NCI-H2081 treated with DMSO at 0.1 percent for 48 hours (cell line): Measurements from ENCODE around the gene GPATCH4.
"Not testable (repeated sequence)": the region's sequence is repeated elsewhere in the genome, so short reads cannot be mapped to it uniquely, and the experiment has no call there.

ENCODE experiments used
- DNase-seq: peaks from one replicate; lab custom pipeline; 2025; lab: John Stamatoyannopoulos, UW

Gene GPATCH4

GRCh38 chr1:156574039-156574633 lies 27.1 kb downstream of the GPATCH4 start:
- DNase-seq, result no peak

DNA sequence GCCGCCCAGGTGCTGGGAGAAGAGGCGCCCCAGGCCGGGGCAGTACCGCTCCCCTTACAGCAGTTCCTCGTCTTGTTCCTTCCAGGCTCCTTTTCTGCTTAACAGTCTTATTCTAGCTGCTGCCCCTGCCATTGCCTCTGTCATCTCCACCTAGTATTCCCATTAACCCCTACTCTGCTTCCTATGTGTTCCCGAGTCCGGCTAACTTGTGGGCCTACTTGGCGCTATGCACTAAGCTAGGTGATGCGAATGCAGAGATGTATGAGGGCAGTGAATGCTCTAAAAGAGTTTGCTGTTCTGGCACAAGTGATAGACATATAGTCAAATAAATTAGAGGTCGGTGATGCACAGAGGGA lies 28.6 kb downstream of the GPATCH4 start:
- no peak for DNase-seq

DNA sequence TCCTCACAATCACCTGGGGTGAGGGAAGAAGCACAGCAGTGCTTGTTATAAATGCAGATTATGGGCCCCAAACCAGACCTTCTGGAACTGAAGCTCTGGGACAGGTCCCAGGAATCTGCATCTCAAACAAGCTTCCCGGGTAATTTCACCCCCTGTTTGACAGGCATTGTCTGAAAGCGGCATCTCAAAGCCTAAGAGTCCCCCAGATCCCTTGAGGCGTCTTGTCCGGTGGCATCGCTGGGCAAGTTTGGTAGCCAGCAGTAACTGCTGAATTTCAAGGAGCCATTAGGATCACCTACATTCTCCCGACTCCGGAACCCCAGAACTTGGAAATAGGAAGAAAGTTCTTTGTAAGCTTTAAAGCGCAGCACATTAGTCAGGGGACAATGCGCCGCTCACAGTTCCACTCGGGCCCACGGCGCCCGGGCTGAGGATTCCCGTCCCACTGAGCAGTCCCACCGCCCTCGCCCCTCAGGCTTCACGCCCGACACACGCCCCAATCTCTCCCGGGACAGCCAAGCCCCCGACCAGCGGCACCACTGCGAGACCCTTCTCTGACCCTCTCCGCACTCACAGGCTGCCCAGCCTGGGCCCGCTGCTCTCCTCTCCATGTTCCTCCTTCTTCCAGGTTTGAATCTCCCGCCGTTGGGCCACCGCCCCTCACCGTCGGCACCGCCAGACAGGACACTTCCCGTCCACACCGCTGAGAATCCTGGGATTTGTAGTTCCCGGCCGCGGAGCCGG lies 29.2 kb downstream of the GPATCH4 start, which contains the start of gene IQGAP3:
Gene IQGAP3 (minus strand): TSS at position 647 of the 744 bp plus-strand sequence. CDS start 36 bp downstream, at position 611.
- DNase-seq, result peak; percentile 47

GRCh38 chr1:156571261-156571852 lies 29.9 kb downstream of the GPATCH4 start:
- DNase-seq, result no peak

GRCh38 chr1:156566436-156566835 lies 34.8 kb downstream of the GPATCH4 start:
- DNase-seq, result no peak

DNA sequence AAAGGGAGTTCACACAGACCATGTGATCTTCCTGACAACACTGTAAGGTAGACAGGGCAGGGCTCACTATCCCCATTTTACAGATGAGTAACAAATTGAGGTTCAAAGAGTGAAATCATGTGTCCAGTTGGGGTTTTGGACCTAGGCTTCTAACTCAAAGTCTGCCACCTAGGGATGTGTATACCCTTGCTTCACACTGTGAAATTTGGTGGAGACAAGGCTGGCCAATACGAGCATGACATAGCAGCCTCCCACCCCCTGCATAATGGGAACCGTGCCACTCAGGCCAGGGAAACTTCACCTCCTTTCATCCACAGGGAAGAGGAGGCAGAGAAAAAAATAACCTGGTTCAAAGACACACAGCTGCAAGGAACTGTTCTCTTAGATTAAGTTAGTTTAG lies 35.8 kb downstream of the GPATCH4 start:
- DNase-seq, result no peak

- DNase-seq, result no peak
Observed at GRCh38 chr1:156560585-156561163, 40.6 kb downstream of the GPATCH4 start.

DNA sequence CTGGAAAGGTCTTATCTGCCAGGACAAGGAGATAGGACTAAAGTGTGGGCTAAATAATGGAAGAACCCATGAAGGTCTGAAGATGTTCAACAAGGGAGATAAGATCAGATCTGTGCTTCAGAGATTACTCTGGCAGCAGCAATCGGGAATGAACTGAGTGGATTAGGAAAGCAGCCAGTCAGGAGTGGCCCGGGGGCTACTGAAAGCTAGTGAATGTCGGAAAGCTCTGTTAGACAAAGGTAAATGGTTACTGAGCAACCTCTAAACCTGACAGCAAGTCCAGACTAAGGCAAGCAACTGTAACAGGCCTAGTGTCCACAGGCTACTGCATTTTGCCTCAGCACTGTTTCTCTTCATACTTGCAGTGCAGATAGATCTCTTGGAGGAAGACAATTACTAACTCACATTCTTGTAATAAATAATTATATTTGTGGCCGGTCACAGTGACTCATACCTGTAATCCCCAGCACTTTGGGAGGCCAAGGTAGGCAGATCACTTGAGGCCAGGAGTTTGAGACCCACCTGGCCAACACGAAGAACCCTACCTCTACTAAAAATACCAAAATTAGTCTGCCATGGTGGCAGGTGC lies 41.4 kb downstream of the GPATCH4 start:
- DNase-seq, result no peak

GRCh38 chr1:156559086-156559796 lies 42.0 kb downstream of the GPATCH4 start:
- no peak for DNase-seq

DNA sequence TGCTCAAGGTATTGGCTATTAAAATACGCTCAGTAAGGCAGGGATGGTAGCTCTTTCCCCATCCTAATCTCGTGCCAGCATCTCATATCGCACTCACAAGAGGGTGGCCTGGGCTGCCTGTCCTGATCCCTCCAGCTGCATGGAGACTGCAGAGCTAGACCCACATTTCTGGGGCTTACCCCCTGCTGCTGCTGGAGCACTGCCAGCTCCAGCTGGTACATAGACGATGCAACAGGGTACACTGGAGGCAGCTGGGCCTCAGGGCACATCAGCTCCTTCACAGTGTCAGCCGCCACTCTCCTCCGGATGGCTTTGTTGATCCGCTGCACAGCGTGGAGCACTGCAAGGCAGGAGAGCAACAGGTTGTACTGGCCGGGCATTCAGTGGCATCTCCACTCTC lies 44.9 kb downstream of the GPATCH4 start:
- no peak for DNase-seq

DNA sequence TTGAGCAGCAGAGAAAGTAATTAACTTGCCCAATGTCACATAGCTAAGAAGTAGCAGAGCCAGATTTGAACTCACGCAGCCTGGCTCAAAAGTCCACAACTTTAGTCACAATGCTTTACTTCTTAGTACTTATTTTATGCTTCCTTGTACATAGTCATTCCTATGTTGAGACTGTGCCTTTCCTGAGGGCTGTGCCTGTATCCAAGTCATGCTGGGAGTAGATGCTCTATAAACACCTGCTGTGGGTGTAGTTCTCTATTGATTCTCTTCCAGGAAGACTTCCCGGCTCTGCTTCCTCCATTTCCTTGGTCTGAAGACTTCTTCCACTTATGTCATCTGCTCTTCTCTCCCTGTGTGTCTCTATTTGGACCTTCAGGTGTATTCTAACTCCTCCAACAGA lies 45.6 kb downstream of the GPATCH4 start:
- no peak for DNase-seq

GRCh38 chr1:156554971-156555370 lies 46.3 kb downstream of the GPATCH4 start:
- DNase-seq, result no peak

- DNase-seq, result no peak
Observed at GRCh38 chr1:156553860-156554485, 47.3 kb downstream of the GPATCH4 start.

GRCh38 chr1:156552937-156553336 lies 48.3 kb downstream of the GPATCH4 start:
- not testable (repeated sequence) for DNase-seq

DNA sequence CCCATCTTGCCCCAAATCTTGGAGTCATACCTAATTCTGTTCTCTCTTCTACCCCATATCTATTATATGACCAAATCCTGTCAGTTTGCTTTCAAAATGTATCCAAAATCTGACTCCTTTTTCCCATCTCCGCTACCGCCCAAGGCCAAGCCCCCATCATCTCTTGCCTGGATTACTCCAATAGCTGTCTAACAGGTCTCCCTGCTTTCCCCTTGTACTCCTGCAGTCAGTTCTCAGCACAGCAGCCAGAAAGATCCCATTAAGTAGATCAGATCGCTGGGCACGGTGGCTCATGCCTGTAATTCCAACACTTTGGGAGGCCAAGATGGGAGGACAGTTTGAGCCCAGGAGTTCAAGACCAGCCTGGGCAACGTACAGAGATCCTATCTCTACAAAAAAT lies 48.8 kb downstream of the GPATCH4 start:
- no peak for DNase-seq

GRCh38 chr1:156551869-156552268 lies 49.4 kb downstream of the GPATCH4 start:
- no peak for DNase-seq

DNA sequence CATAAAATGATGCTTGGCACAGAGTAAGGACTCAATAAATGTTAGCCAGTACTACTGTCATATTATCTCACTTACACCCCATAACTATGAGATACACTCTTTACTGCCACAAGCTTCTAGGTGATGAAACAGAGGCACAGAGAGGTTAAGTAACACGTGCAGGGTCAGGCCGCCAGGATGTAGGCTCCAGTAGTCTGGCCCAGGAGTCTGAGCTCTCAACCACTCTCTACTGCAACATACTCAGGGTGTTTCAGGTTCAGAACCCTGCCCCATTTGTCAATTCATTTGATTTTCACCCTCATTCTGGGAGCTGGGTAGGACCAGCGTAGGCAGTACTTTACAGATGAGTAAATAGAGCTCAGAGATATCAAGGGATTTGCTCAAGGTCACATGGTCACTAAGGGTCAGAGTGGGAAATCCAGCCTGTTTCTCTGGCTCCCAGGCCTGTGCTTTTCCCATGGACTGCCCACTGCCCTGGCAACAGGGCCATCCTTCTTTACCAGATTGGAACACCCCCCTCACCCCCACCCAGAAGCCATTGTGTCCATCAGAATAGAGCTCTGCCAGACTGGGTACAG lies 50.1 kb downstream of the GPATCH4 start:
- no peak for DNase-seq

DNA sequence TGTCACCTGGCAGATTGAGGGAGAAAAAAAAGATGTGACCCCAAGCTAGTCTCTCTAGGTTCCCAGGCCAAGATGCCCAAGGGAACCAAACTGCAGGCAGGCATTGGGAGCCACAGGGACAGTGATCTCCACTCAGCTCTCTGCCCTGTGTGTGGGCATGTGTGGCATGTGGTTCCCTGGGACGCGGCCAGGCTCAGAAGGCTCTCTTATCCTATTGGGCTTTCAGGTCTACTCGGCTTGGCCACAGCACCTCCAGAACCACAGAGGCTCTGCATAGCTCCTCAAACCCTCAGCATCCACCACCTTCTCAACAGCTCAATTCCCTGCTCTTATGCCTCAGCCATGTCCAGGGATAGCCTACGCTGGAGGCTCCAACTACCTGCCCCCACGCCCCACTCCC lies 50.9 kb downstream of the GPATCH4 start:
- DNase-seq, result no peak

GRCh38 chr1:156549831-156550230 lies 51.4 kb downstream of the GPATCH4 start:
- no peak for DNase-seq

- DNase-seq, result no peak
Observed at GRCh38 chr1:156549390-156549789, 51.9 kb downstream of the GPATCH4 start.

GRCh38 chr1:156547982-156548381 lies 53.3 kb downstream of the GPATCH4 start:
- no peak for DNase-seq
